SK-N-MC (cell line): ENCODE results near the gene FBXL17.

Experiments used
- EZH2 ChIP-seq: fragments of 200-600 bp; sonication (generic); IDR thresholded peaks from one replicate; pipeline ENCODE4 v1.6.1; 2017; ENCODE audit warnings: antibody characterized with exemption
- POLR2AphosphoS5 ChIP-seq: IDR thresholded peaks from 2 replicates; pipeline ENCODE4 v1.6.1; 2012; ENCODE audit warnings: mild to moderate bottlenecking, low read depth, low read length, borderline replicate concordance

- TF ChIP-seq POLR2AphosphoS5 = no peak
- TF ChIP-seq EZH2 = no peak
Measured at GRCh38 chr5:107831612-107832395, 550.1 kb downstream of the FBXL17 start.
